ENCODE data around the gene FRMD8.

GRCh38 chr11:65412271-65413076 is 26.0 kb downstream of the FRMD8 start:
- TF ChIP-seq EZH2 (IDR thresholded peaks at IDR 0.05) (no peak), POLR2AphosphoS5 (IDR thresholded peaks at IDR 0.05; ENCODE audit: borderline replicate concordance, low read depth, low read length) (no peak)

Data from SK-N-MC (cell line).